ENCODE measurements around the gene EFL1.

The EFL1 gene

DNA sequence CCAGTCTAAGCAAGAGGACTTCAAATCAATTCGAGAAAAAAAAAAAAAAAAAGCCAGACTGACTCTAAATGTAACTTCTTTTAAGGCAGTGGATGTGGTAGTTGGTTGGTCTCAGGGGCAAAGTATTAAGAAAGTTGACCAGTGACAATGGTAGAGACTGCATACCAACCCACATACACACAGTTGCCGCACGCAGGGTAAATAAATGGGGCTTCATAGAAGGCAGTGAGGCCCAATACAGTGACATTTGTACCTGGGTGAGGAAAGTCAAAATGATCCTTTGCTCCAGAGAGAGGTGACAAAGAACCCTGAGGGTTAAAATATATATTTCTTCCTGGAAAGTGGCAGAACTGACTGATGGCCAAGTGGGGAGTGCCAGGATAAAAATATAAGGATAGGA, 116.0 kb downstream of the EFL1 start:
- no peak for DNase-seq

DNA sequence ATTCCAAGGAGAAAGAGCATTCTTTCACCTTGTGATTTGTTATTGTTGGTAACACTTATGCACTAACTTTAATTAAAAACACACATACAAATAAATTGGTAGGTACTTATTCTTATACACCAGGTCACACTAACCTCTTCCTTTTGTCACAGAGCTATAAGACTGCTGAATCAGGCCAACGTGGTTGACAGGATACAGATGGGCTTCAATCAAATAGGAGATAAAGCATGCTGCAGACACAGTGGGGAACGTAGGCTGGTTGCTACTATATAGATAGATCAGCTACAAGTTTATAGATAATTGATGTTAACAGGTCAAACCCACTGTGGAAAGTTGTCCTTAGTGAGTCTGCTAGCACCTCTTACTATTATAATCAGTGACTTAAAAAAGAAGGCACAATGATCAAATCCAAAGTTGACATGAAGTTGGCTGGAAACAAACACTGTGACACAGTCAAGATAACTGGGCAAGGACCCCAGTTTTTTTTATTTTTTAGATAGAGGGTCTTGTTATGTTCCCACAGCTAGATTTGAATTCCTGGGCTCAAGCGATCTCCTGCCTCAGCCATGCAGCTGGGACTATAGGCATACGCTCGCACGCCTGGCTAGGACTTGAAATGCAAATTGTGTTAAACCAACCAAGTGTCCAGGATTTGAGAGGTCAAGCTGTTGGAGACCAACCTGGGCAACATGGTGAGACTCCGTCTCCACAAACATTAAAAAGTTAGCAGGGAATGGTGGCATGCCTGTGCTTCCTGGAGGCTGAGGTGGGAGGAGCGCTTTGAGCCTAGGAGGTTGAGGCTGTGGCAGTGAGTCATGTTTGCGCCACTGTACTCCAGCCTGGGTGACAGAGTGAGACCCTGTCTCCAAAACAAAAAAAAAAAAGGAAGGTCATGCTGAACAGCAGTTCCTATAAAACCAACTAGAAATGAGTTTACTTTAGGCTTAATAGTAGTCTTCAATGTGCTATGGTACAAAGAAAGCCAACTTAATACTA, 118.8 kb downstream of the EFL1 start:
- no peak for DNase-seq

DNA sequence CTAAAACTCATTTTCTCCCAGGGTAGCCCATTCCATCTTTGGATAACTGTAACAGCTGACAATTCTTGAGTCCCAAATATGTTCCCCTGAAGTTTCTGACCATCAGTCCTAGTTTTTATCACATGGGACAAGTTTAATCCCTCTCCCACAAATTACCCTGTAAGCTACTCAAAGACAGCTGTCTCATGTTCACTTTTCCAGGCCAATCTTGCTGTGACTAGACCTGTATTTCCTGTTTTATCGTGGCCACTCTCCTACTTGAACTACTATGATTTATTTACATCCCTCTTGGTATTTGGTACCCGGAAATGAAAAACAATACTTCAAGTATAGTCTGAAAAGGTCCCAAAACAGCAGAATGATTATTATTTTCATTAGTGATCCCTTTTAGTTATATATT, 121.6 kb downstream of the EFL1 start:
- no peak for DNase-seq

DNA sequence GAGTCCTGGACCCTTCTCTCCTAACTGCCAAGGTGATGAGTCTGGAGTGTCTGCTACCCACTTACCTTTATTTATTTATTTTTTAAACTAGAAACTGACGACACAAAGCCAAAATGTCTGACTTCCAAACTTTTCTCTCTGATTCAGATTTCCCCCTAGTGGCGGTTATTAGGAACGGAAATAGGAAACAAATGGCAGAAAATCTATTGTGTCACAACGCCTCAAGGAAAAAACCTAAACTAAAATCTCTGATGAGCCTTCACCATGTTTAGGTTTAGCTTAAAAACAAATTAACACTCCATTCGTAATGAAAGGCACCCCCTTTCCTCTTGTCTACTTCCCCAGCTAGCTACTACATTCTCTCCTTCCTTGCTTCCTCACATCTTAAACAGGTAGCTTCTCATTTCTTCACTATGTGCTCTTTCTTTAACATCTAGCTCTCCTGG, 122.7 kb downstream of the EFL1 start:
- DNase-seq, result no peak

DNA sequence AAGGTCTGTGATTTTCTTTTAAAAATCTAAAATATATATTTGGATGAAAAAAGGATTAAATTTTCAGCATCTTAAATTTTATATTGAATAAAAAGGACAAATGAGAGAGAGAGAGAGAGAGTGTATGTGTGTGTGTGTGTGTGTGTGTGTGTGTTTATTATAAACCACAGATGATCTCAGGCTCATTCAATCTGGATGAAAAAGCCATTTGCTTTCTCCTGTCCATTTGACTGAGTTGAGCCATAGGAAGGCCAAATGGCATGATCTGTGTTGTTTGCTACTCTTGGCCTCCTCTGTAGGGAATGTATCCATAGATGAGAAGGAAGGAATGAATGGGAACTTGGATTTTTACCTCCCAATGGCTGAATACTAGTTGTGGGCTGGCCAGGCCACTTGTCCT, 124.2 kb downstream of the EFL1 start:
- DNase-seq, result no peak

GRCh38 chr15:82137261-82137660, 125.3 kb downstream of the EFL1 start:
- no peak for DNase-seq

- no peak for DNase-seq
Measured at GRCh38 chr15:82136120-82136519, 126.4 kb downstream of the EFL1 start.

- no peak for DNase-seq
Measured at GRCh38 chr15:82135638-82136037, 126.9 kb downstream of the EFL1 start.

DNA sequence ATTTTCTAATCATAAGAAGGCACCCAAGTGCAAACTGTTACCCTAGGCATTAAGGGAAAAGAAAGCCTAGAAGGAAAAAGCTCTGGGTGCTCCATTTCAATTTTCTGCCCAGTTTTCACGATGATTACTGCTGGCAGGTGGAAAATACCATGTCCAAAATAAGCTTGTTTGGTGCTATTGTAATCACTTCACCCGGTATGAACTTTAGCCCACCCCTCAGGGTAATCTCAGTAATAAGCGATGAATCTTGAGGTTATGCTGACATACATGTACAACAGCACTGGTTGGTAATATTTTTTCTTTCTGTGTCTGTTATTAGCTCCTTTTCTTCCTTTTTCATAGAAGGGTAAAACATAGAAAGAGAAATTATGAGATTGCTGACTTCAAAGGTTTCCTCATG, 128.1 kb downstream of the EFL1 start:
- no peak for DNase-seq

DNA sequence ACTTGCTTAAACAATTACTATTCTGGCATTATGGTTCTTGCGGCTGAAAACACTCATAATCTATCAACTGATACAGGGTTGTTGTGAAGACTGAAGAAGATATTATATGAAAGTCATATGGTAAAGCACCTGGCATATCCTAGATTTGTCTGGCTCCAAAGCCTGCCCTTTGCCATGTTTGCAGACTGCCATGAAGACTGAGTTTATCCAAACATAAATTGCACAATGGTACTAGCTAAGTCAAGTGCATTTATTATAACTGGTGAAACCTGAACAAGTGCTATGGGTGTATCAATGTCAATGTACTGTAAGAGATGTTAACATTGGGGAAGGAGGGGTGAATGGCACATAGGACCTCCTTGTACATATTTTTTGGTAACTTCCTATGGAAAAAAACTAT, 129.3 kb downstream of the EFL1 start:
- DNase-seq, result no peak

DNA sequence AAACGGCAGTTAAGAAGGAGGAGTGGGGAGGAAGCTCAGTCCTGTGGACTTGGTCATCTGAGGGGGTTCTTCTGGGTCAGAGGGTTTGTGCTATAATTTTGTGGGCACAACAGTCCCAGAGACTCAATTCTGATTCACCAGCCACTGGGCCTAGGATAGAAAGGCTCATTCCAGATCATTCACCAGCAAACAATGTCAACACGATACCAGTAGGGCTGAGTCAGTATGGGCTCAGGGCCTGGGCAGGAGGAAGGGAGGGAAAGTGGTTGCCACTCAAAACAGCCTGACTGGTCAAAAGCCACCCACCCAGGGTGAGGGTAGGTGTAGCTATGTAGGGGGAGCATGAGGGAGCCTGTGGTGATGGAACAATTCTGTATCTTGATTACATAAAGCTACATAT, 129.8 kb downstream of the EFL1 start:
- no peak for DNase-seq

DNA sequence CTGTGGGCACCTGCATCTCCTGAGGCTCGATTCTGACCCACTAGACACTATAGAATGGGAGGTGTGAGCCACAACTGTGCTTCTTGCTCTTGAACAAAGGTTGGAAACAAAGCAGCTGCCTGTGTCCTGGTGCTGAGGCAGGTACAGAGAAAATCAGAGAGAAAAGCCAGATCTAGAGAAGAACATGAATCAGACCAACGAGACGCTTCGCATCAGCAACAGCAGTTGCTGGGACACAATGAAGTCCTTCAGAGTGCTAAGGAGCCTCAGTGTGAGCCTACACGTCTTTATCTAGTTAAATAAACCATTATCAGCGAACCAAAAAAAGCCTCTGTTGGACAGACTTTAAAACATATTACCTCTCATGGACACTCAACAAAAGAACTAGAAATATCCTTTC, 130.4 kb downstream of the EFL1 start:
- no peak for DNase-seq

DNA sequence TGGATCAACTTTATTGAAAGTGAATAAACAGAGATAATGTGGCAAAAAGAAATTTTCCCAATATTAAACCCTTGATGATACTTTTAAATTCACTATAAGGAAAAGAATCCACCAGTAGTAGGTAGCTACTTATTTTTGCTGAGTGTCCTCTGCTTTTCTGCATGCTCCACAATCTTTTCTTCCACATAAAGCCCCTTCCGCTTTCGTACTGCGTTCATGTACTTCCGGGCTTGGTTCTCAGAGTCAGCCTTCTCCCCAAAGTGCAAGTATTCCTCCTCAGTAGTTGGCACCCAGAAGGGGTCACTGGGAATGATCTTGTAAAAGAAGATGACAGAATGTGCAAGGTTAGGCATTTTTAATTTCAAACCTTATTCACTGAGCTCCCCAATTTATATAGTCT, 132.3 kb downstream of the EFL1 start:
- no peak for DNase-seq

DNA sequence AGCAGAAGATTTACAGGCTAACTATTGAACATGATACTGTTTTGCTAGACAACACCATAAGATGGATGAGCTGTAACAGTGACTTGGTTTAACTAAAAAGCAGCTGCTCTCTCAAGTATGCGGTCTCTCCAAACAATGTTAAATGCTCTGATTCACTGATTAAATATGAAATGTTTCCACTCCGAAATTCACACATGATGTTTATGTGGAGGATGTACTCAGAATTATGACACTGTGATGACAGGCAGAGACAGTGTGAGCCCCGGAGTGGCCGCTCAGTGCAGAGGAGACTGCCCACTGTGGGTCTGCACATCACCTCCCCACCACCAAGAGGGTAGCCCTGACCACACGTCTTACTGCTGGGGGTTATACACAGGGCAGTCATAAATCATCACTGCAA, 132.8 kb downstream of the EFL1 start:
- DNase-seq, result no peak

GRCh38 chr15:82129149-82129692, 133.3 kb downstream of the EFL1 start:
- no peak for DNase-seq

- no peak for DNase-seq
Measured at GRCh38 chr15:82128401-82129148, 134.0 kb downstream of the EFL1 start.

GRCh38 chr15:82127581-82127980, 135.0 kb downstream of the EFL1 start:
- DNase-seq, result no peak

GRCh38 chr15:82126346-82126745, 136.2 kb downstream of the EFL1 start:
- DNase-seq, result no peak

DNA sequence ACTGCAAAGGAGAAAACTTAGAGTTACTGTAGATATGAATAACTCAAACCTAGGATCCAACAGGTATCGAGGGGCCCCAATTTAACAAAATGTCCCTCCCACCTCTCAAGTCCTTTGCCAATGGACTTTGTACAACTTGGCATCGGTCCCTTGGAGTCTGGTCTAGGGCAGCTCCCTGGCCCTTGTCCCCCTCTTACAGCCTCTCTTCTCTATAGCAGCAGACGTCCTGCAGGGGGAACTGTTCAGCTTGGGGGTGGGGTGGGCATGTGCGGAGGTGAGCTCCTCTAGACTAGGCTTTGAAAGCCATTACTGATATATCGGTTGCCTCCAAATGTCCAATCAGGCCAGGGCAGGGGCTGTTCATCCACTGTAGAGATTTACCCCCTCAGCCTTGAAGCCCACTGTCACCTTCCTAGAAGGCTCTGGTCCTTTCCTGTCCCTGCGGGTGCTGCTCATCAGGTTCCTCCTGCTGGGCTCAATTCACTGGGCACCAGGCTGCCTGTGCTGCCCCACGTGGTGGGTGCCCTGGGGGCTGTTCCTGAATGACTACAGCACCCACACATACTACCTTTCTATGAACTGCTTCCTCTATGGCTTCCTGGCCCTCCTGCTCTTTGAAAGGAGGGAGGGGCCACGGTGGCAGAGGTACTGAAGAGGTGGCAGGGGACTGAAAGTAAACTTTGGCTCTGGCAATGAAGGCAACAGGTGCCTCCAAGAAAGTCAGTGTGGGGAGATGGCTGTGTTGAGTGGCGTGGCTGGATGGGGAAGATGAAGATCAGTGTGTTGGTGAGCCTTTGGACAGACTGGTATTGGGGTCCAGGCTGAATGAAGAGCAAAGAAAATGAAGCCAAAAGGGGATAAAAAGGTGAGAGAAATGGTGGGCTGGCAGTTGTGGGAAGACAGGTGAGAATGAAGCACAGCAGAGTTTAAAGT, 137.9 kb downstream of the EFL1 start:
- no peak for DNase-seq

GRCh38 chr15:82122746-82123400, 139.7 kb downstream of the EFL1 start:
- DNase-seq, result no peak

DNA sequence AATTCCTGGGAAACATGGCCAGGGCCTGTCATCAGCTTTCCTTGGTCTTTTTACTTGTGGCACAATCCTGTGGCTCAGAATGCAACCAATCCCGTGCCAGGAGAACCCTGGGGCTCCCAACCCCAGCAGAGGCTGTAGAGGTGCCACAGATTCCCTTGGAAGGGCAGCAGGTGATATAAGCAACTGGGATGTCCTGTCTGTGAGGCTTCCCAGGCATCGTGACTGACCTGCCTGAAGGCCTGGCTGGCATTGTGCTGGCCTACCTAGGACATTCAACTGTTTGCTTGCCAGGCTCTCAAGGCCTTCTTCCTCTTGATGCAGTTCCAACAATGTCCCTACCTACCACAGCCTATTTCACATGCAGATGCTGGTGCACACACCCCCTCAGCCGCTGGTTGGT, 144.5 kb downstream of the EFL1 start:
- DNase-seq, result no peak

DNA sequence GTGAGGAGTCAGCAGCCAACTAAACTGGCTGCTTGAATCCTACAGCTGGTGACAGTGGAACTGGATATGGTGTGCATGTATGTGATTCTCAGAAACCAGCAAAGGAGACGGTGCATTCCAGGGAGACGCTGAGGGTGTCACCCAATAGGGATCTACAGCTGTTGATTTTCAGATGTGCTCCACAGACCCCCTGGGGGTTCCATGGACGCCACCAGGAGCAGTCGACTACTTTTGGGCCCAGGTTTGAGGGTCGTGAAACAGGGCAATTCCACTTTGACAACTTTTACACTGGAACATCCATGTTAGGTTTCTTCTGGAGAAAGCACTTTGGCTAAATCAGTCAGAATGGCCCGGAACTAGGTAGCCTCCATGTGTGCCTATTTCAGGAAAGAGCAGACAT, 145.2 kb downstream of the EFL1 start:
- DNase-seq, result no peak

Data from T-helper 9 cell (primary cell).